HG03097 (cell line): Measurements from ENCODE around the gene LRRC46.

Experiments used
- ATAC-seq: cut with Tn5 transposase; IDR thresholded peaks from one replicate; pipeline ENCODE4 v1.9.1; 2021; ENCODE audit not compliant: unreplicated experiment, low FRiP score

The LRRC46 gene

DNA sequence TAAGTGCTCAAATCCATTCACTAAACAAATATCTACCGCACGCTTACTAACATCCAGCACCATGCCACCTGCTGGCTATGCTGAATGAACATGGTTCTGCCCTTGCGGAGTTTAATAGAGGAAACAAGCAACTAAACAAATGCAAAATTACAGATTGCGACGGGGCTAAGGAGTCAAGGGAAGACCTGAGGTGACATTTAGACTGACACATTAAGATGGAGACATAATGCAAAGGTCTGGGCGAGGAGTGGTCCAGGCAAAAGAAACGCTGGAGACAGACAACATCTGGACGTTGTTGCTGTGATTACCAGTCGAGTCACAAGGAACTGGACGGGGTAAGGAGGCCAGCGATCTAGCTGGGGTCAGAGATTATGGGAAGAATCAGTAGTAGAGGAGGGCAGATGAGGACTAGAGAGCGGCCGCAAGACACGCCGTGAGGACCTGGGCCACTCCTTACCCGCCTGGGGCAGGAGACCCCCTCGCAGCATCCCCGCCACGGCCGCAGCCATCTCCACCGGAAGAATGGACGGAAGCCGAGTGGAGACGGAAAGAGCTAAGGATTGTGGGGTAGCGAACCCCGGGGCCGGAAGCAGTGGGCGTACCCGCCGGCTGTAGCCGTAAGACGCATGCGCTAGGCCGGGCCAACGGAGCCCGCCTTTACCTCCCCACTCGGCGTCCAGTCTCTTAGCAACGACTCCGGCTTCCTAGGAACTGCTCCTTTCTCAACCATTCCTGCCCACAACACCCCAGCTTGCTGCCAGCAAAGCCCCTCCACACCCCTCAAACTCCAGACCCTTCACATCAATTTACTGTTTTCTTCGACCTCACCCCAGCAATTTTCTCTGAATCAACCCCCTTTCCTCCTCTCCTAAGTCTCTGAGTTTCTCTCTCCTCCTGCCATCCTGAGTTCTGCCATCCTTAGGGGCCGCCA, at the start of gene LRRC46, which contains the start of gene MRPL10:
TSS of gene LRRC46 (plus strand) at position 668 of the 931 bp plus-strand sequence. CDS start 320 bp downstream, outside the sequence.
TSS of gene MRPL10 (minus strand) at position 539 of the 931 bp plus-strand sequence. CDS start at position 509, 30 bp downstream.
- peak; percentile 83 for ATAC-seq

DNA sequence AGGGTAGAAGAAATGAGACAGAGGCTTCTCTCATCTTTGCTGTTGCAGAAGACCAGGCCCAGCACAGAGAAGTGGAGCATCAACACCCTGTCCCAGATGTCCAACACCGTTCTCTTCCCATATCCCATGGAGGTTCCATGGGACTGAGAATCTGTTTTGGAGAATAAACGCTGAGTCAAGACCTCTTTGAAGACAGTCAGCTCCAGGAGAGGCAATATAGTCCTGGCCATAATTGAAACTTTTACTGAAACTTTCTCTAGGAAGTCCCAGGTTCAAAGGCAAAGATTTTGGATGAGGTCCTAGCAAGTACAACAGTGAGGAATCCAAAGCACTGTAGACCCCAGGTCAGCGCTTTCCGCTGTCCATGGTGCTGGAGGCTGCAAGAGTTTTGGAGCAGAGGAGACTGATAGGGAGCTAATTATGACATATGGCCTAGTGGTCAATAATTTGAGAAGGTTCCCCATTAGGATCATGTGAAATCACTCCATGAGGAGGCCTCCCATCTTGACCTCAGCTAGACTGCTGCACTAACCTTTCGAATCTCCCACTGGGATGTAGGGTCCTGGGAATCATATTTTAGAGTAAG, 45.8 kb upstream of the LRRC46 start:
- ATAC-seq = no peak

DNA sequence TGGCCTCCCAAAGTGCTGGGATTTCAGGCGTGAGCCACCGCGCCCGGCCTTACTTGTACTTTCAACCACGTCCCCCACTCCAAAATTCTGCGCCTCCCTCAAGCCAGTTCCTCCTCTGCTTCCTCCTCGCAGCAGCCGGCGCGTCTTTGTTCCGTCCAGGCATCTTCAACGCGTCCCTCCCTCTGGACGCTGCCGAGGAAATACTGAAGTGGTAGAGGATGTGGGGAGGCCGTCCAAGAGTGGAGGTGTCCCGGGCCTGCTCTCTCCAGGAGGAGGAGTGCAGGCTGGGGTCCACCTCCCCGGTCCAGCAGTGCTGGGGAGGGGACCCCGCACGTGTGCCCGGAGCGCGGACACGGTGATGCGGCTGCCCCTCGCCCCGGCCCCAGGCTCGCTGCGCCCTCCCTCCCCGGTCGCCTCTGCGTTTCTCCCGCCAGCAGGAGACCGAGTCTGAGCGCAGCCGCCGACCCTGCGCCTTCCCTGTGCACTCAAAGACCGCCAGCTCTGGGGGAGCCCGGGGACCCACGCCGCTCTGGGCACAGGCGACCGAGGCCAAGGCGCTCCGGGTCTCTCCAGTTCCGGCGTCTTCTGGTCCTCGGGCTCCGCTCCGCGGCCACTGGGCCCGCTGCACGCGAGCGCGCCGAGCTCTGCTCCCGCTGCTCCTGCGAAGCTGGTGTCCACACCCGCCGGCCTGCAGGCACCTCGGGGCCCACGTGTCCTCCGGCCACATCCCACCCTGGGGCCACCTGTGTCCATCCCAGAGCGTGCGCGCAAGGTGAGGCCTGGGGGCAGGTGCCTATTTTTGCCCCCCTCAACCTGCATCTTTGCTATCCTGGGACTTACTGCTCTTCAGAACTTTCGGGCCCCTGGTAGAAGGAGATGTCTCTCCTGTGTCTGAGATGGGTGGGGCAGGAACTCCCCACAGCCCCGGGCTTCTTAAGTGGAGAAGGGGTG, 41.6 kb upstream of the LRRC46 start:
- ATAC-seq = no peak

GRCh38 chr17:47791025-47791424, 40.4 kb upstream of the LRRC46 start:
- no peak for ATAC-seq

DNA sequence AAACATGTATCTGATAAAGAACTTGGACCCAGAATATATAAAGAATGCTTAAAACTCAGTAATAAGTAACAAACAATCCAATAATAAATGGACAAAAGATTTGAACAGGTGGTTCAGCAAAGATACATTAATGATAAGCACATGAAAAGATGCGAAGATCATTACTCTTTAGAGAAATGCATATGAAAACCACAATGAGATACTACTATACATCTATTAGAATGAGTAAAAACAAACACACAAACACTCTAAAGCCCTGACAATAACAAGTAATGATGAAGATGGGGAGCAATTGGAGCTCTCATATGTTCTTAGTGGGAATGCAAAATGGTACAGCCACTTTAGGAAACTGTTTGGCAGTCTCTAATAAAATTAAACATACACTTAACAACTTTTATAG, 39.0 kb upstream of the LRRC46 start:
- ATAC-seq = no peak

GRCh38 chr17:47792979-47793378, 38.5 kb upstream of the LRRC46 start:
- ATAC-seq = no peak

GRCh38 chr17:47797797-47798196, 33.7 kb upstream of the LRRC46 start:
- no peak for ATAC-seq

- ATAC-seq = no peak
Measured at GRCh38 chr17:47800686-47801085, 30.8 kb upstream of the LRRC46 start.

DNA sequence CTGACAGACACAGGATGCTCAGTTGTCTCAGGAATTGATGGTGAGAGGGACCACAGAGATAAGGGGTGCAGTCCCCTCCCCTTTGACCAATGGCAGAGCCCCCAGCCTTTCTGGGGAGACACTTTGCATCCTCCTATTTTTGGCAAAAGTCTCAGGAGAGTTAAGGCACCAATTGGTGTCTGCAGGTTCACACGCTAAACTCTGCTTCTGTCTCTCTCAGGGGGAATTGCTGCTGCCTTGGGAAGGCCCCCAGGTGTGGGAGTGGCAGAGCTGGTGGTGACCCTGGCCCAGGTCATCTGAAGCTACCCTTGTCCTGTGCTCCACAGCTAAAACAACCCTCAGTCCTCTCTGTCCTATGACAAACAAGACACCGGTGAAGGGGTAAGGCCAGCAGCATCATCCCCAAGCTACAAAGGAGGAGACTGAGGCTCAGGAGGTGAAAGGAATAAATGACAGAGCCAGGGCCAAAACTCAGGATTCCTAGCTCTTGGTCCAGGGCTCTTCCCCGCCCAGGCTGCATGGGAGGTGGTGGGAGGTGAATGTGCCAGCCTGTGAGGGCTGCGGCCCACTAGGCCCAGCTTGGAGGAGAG, 30.2 kb upstream of the LRRC46 start:
- ATAC-seq = no peak

GRCh38 chr17:47801906-47802305, 29.6 kb upstream of the LRRC46 start:
- no peak for ATAC-seq

GRCh38 chr17:47802341-47803022, 29.0 kb upstream of the LRRC46 start:
- ATAC-seq = no peak

DNA sequence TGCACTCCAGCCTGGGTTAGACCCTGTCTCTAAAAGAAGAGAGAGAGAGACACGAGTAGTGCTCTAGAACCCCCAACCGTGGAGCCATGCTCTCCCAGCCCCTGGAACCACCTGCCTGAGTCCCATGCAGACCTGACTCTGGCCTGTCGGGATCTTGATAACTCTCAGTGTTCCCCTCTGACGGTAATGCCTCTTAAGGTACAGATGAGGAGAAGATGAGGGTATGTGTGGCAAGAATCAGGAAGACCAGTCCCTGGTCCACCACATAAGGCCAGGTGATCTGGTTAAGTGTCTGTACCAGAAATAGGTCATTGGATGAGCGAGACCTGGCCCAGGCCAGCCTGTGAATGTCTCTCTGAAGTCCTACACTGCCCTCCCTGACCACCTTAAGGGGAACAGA, 28.3 kb upstream of the LRRC46 start:
- no peak for ATAC-seq

DNA sequence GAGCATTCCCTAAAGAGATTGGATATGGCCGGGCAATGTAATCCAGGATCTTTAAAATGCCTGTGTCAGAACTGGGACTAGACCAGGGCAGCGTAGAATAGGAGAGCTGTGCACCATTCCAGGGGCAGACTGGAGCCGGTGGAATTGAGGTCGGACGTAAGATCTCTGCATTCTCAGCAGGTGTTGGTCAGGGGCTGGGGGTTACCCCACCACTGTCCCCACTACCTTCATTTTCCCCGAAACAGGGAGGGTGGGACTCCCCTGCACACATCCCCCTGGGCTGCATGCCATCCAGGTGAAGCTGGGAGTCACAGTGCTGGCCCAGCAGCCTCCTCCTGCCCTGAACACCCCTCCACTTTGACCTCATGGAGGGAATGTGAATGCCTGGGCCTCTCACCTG, 27.7 kb upstream of the LRRC46 start:
- ATAC-seq = no peak

- ATAC-seq = no peak
Measured at GRCh38 chr17:47804461-47804860, 27.0 kb upstream of the LRRC46 start.

GRCh38 chr17:47806026-47806912, 25.2 kb upstream of the LRRC46 start:
- no peak for ATAC-seq

DNA sequence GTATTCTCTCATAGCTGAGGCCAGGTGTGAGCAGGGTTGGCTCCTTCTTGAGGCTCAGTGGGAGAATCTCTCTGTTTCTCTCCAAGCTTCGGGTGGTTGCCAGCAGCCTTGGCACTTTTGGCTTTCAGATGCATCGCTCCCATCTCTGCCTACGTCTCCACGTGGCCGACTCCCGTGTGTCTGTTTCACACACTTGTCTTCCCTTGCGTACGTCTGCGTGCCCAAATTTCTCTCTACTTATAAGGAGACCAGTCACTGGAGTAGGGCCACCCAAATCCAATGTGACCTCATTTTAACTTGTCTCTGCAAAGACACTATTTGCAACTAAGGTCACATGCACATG, 24.6 kb upstream of the LRRC46 start:
- no peak for ATAC-seq

DNA sequence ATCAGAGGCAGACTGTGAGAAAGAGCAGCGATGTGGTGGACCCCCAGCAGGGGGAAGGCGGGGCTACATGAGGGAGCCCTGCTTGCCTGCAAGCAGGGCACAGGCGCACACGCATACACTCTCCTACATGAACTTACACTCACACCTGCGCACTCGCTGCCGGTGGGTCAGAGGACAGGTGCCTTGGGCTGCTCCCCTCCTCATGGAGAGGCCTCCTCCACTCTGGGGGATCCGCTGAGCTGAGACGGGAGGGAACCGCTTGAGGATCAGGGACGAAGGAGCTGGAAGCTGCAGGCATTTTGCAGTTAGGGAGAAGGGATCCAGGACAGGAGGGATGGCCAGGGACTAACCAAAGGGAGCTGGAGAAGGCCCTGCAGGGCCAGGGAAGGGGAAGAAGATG, 24.0 kb upstream of the LRRC46 start:
- no peak for ATAC-seq

DNA sequence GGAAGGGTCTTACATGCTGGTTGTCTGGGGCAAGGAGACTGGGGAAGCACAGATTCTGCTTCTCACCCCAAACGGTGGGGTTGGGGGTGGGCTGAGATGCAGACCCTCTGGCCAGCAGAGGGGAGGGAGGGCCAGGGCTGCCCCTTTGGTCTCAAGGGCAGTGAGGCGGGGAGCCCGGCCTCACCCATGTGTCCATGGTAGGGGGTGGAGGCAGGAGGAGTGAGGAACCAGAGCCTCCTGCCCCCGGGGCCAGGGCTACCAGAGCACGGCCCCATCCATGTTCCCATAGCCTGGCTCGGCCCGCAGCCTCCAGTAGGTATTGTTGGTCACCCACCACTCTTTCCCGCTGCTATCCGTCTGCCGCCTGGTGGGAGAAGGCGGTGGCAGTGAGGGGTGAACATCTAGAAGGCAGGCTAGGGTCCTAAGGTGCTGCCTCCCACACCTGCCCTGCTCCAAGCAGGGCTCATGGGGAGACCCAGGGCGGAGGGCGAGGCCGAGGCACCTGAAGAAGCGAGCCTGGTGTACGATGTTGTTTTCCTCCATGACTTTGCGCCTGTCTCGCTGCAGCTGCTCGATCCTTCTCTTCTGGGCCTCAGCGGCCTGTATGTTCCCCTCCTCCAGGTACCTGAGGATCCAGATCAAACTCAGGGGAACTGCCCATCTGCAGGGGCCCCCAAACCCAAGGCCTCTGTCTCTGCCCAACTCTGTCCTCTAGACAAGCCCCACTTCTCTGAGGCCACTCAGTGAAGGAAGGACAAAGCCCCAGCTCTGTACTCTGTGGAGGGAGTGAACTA, 23.2 kb upstream of the LRRC46 start:
- ATAC-seq = no peak
